ENCODE data around the gene CFAP77. TPM values are rescaled to one million over a fixed set of nuclear protein-coding genes. Genes with fewer than 3 reads are reported as not detected.

Gene CFAP77
- total and polyA plus RNA-seq, 2 of the 8 experiments (the other 6 are each of a cell fraction or from before 2014, with no cell fraction given) = 0.63 to 0.97 TPM

- no peak for TF ChIP-seq SAP30 (IDR thresholded peaks at IDR 0.05; ENCODE audit: insufficient read depth, insufficient replicate concordance, low read length)
Observed at GRCh38 chr9:132401824-132402223, 8.2 kb upstream of the CFAP77 start (continued).

Data from H1 (cell line).